HG02759 (cell line): ENCODE measurements around the gene SYMPK.

ENCODE experiments used
- ATAC-seq: cut with Tn5 transposase; IDR thresholded peaks from one replicate; pipeline ENCODE4 v1.9.1; 2021; ENCODE audit warnings: mild to moderate bottlenecking, moderate library complexity; ENCODE audit not compliant: unreplicated experiment

Gene SYMPK

GRCh38 chr19:45886427-45887199, 23.7 kb upstream of the SYMPK start:
- ATAC-seq: peak; percentile 59

- peak; percentile 55 for ATAC-seq
Measured at GRCh38 chr19:45885556-45886426, 22.8 kb upstream of the SYMPK start, which contains the start of gene IRF2BP1. IRF2BP1 (minus strand) TSS chr19:45886141; CDS start chr19:45885774, 367 bp downstream.

GRCh38 chr19:45884682-45885555, 22.0 kb upstream of the SYMPK start:
- no peak for ATAC-seq

GRCh38 chr19:45883881-45884681, 21.1 kb upstream of the SYMPK start:
- no peak for ATAC-seq

- ATAC-seq: no peak
Measured at GRCh38 chr19:45883586-45883880, 20.6 kb upstream of the SYMPK start.

GRCh38 chr19:45882652-45883585, 20.0 kb upstream of the SYMPK start:
- peak; percentile 27 for ATAC-seq

- no peak for ATAC-seq
Measured at GRCh38 chr19:45881909-45882528, 19.1 kb upstream of the SYMPK start.

GRCh38 chr19:45881082-45881908, 18.3 kb upstream of the SYMPK start:
- ATAC-seq: no peak

GRCh38 chr19:45879971-45880370, 17.0 kb upstream of the SYMPK start:
- ATAC-seq: no peak

- no peak for ATAC-seq
Measured at GRCh38 chr19:45879055-45879454, 16.1 kb upstream of the SYMPK start.

- ATAC-seq: no peak
Measured at GRCh38 chr19:45878043-45878794, 15.3 kb upstream of the SYMPK start.

GRCh38 chr19:45876411-45877197, 13.7 kb upstream of the SYMPK start:
- ATAC-seq: no peak

GRCh38 chr19:45876161-45876410, 13.1 kb upstream of the SYMPK start:
- ATAC-seq: no peak

- ATAC-seq: no peak
Measured at GRCh38 chr19:45874620-45874966, 11.6 kb upstream of the SYMPK start.

- ATAC-seq: no peak
Measured at GRCh38 chr19:45873219-45873772, 10.3 kb upstream of the SYMPK start.

- ATAC-seq: no peak
Measured at GRCh38 chr19:45872095-45872919, 9.4 kb upstream of the SYMPK start.
